GM12878 (cell line): ENCODE measurements around the gene MAGI2. TPM values are rescaled to one million over a fixed set of nuclear protein-coding genes. Genes with fewer than 3 reads are reported as not detected.

Experiments used
- ATAC-seq: fragments of 200-7000 bp; cut with Tn5 transposase; 3 replicates; pipeline ENCODE4 v1.9.1; 2020; ENCODE audit warnings: mild to moderate bottlenecking, moderate library complexity
- BruUV-seq: library from RNA; stranded (reverse); fragments of 400-500 nt; replicated peaks from 2 replicates; lab custom pipeline; 2021; lab: Mats Ljungman, UMichigan
- CTCF ChIA-PET: fragments of 300-600 bp; sonication (Branson Sonifier 250); formaldehyde crosslinking; extraction: SDS; loops from one replicate; lab custom pipeline; 2021; ENCODE audit warnings: inconsistent platforms; lab: Yijun Ruan, JAX
- POLR2A ChIA-PET: fragments of 350-600 bp; formaldehyde crosslinking; extraction: SDS; loops from one replicate; lab custom pipeline; 2021; ENCODE audit warnings: inconsistent platforms; lab: Charles Lee
- RAD21 ChIA-PET: fragments of 300-600 bp; sonication (Branson Sonifier 250); formaldehyde crosslinking; loops from one replicate; lab custom pipeline; 2023; ENCODE audit warnings: antibody characterized with exemption; ENCODE audit not compliant: unreplicated experiment; lab: Charles Lee
- SMC1A ChIA-PET: fragments of 300-600 bp; sonication (Branson Sonifier 250); formaldehyde crosslinking; loops from one replicate; lab custom pipeline; 2023; ENCODE audit not compliant: unreplicated experiment, uncharacterized antibody; lab: Charles Lee
- DNase-seq: peaks from one replicate; pipeline ENCODE4 v3.0.0-alpha.2; 2011; ENCODE audit warnings: low read depth, low spot score
- FAIRE-seq: peaks from 3 replicates; lab custom pipeline; 2011; peaks lifted over from hg19 to GRCh38; lab: Jason Lieb, UNC
- H2AFZ ChIP-seq: 2 replicates; pipeline ENCODE4 v1.6.0; 2011; ENCODE audit warnings: low read depth, low read length, control low read depth; ENCODE audit not compliant: control insufficient read depth
- H3K27ac ChIP-seq: 2 replicates; pipeline ENCODE4 v1.5.1; 2011; ENCODE audit warnings: control low read depth; ENCODE audit not compliant: control insufficient read depth, insufficient read depth
- H3K27me3 ChIP-seq, 2 experiments: replicated peaks in 1 of 2; 2 replicates each; pipeline versions ENCODE4 v1.6.0 to v1.6.1; 2011; ENCODE audit warnings: low read length in 1 of 2; ENCODE audit not compliant: control insufficient read depth in 2 of 2, insufficient read depth in 2 of 2
- H3K36me3 ChIP-seq, 2 experiments: 2 replicates each; pipeline ENCODE4 v1.5.1; 2011; ENCODE audit warnings: low read length in 1 of 2; ENCODE audit not compliant: control insufficient read depth in 2 of 2, insufficient read depth in 2 of 2
- H3K4me1 ChIP-seq: 2 replicates; pipeline ENCODE4 v1.6.1; 2011; ENCODE audit warnings: mild to moderate bottlenecking, low read length, moderate library complexity, mixed read lengths; ENCODE audit not compliant: control insufficient read depth, insufficient read depth
- H3K4me2 ChIP-seq: 2 replicates; pipeline ENCODE4 v1.6.0; 2011; ENCODE audit warnings: control low read depth; ENCODE audit not compliant: control insufficient read depth, insufficient read depth
- H3K4me3 ChIP-seq: fragments of 200-600 bp; sonication (generic); 2 replicates; pipeline ENCODE4 v1.5.1; 2016
- H3K79me2 ChIP-seq: 2 replicates; pipeline ENCODE4 v1.6.0; 2011; ENCODE audit warnings: low read length; ENCODE audit not compliant: control insufficient read depth, insufficient read depth
- H3K9ac ChIP-seq: 2 replicates; pipeline ENCODE4 v1.8.0; 2011; ENCODE audit warnings: low read length, control low read depth, mixed read lengths; ENCODE audit not compliant: control insufficient read depth, insufficient read depth
- H3K9me3 ChIP-seq: replicated peaks from 3 replicates; pipeline ENCODE4 v1.5.1; 2011; ENCODE audit warnings: mild to moderate bottlenecking, low read length; ENCODE audit not compliant: control insufficient read depth, insufficient read depth
- H4K20me1 ChIP-seq: 2 replicates; pipeline ENCODE4 v1.6.0; 2011; ENCODE audit not compliant: control insufficient read depth, insufficient read depth
- ATF2 ChIP-seq: IDR thresholded peaks from 2 replicates; pipeline ENCODE4 v1.6.1; 2012; ENCODE audit warnings: low read length, inconsistent platforms
- BHLHE40 ChIP-seq, 2 experiments: fragments of 450-650 bp in 1 of 2; IDR thresholded peaks; 2 replicates each; pipeline ENCODE4 v1.6.1; 2011 to 2017; ENCODE audit warnings: low read depth in 2 of 2, borderline replicate concordance in 1 of 2, improper control_type of control experiment in 1 of 2, low read length in 1 of 2, mild to moderate bottlenecking in 1 of 2
- CBX5 ChIP-seq: sonication (generic); IDR thresholded peaks from 2 replicates; pipeline ENCODE4 v1.6.1; 2016; ENCODE audit warnings: low read depth, moderate library complexity, mild to moderate bottlenecking, inconsistent platforms
- CEBPB ChIP-seq, 2 experiments: fragments of 150-350 bp in 1 of 2; IDR thresholded peaks; 2 replicates each; pipeline ENCODE4 v1.6.1; 2012 to 2014; ENCODE audit warnings: low read depth in 2 of 2, low read length in 2 of 2, borderline replicate concordance in 1 of 2, inconsistent platforms in 1 of 2
- EGR1 ChIP-seq, 2 experiments: IDR thresholded peaks; 1 replicate in 1 of 2; 2 replicates in 1 of 2; pipeline ENCODE4 v1.6.1; 2011 to 2012; ENCODE audit warnings: low read depth in 2 of 2, low read length in 2 of 2, borderline replicate concordance in 1 of 2, mild to moderate bottlenecking in 1 of 2, moderate library complexity in 1 of 2
- KDM1A ChIP-seq: fragments of 200-600 bp; sonication (generic); IDR thresholded peaks from 2 replicates; pipeline ENCODE4 v1.6.1; 2016; ENCODE audit warnings: borderline replicate concordance
- MEF2A ChIP-seq: IDR thresholded peaks from 2 replicates; pipeline ENCODE4 v1.6.1; 2011; ENCODE audit warnings: low read depth, mild to moderate bottlenecking, low read length, moderate library complexity; ENCODE audit not compliant: insufficient read depth
- MTA2 ChIP-seq: fragments of 450-650 bp; IDR thresholded peaks from 2 replicates; pipeline ENCODE4 v1.6.1; 2016; ENCODE audit warnings: low read depth, mild to moderate bottlenecking, moderate library complexity
- MYB ChIP-seq: fragments of 150-350 bp; IDR thresholded peaks from 2 replicates; pipeline ENCODE4 v1.6.1; 2014; ENCODE audit warnings: mild to moderate bottlenecking, low read depth, low read length, borderline replicate concordance
- NR2F1 ChIP-seq: fragments of 450-650 bp; conservative IDR thresholded peaks from 2 replicates; pipeline ENCODE4 v1.6.1; 2017; ENCODE audit warnings: mild to moderate bottlenecking
- SMAD1 ChIP-seq: fragments of 450-650 bp; IDR thresholded peaks from 2 replicates; pipeline ENCODE4 v1.6.1; 2018; ENCODE audit warnings: mild to moderate bottlenecking, low read depth; ENCODE audit not compliant: partially characterized antibody
- SMC3 ChIP-seq: IDR thresholded peaks from 2 replicates; pipeline ENCODE4 v1.6.1; 2011; ENCODE audit warnings: low read length, improper control_type of control experiment, borderline replicate concordance
- SRF ChIP-seq, 2 experiments: IDR thresholded peaks; 2 replicates each; pipeline ENCODE4 v1.6.1; 2011; ENCODE audit warnings: low read depth in 2 of 2, low read length in 2 of 2, mild to moderate bottlenecking in 1 of 2, moderate library complexity in 1 of 2
- ZNF274 ChIP-seq: IDR thresholded peaks from one replicate; pipeline ENCODE4 v1.8.0; 2011; ENCODE audit not compliant: insufficient read length, insufficient read depth
- in situ Hi-C: fragments of 300-500 bp; cut with MboI; formaldehyde crosslinking; loops from 9 replicates; pipeline ENCODE4 v1.14.3; 2018; ENCODE audit warnings: mixed read lengths
- intact Hi-C: fragments of 100-400 bp; cut with micrococcal nuclease; formaldehyde crosslinking; loops from one replicate; pipeline ENCODE4 v1.14.2; 2022; ENCODE audit not compliant: unreplicated experiment
- polyA plus RNA-seq, 11 experiments: library from polyadenylated mRNA; depleted of rRNA in 4 of 11; unstranded in 6 of 11; stranded (reverse) in 5 of 11; fragments of >200 nt; fragmentation: Nextera tagmentation in 4 of 11; fragmentation: Illumina TruSeq in 1 of 11; extraction: Ambion mirVana in 4 of 11; extraction: Trizol in 1 of 11; gene quantifications; 1 replicate in 1 of 11; 2 replicates in 10 of 11; pipeline versions ENCODE4 v1.2.1 to v1.2.3, GENCODE V29; 2011 to 2016; ENCODE audit warnings: inconsistent platforms in 2 of 11, missing spikeins in 2 of 11, low read depth in 1 of 11
- total RNA-seq, 4 experiments: library from RNA; depleted of rRNA in 3 of 4; stranded (reverse); fragments of >200 nt in 3 of 4; fragmentation: Illumina TruSeq in 1 of 4; extraction: Trizol in 1 of 4; gene quantifications; 2 replicates each; pipeline versions ENCODE4 v1.2.1 to v1.2.3, GENCODE V29; 2013 to 2021

The MAGI2 gene
- total and polyA plus RNA-seq, 10 of the 15 experiments (the other 5 are each of a cell fraction or from before 2014, with no cell fraction given), result 0.01 to 0.31 (median 0.05) TPM; not detected in 2

GRCh38 chr7:78638364-78638763 is 815.1 kb downstream of the MAGI2 start:
- ChIA-PET POLR2A (no interaction called here), RAD21 (no interaction called here), CTCF (no interaction called here), SMC1A (interaction anchor here (1.0 kb wide), 1 partner anchor 16 kb away, joined by 3 read pairs; no protein-coding TSS in a partner anchor)
- no peak for TF ChIP-seq ATF2
- no peak for TF ChIP-seq SRF (IDR thresholded peaks at IDR 0.05; ENCODE audit: low read depth in 2 of 2, low read length in 2 of 2)
- TF ChIP-seq SMC3, result no peak
- no peak for TF ChIP-seq EGR1 (IDR thresholded peaks at IDR 0.05; ENCODE audit: borderline replicate concordance in 1 of 2, low read depth in 2 of 2, low read length in 2 of 2)
- no peak for TF ChIP-seq MYB
- no peak for TF ChIP-seq MTA2
- TF ChIP-seq SMAD1, result no peak
- no peak for TF ChIP-seq CEBPB (IDR thresholded peaks at IDR 0.05; ENCODE audit: borderline replicate concordance in 1 of 2, low read depth in 2 of 2, low read length in 2 of 2)
- TF ChIP-seq KDM1A, result no peak
- no peak for TF ChIP-seq ZNF274
- no peak for TF ChIP-seq BHLHE40 (IDR thresholded peaks at IDR 0.05; ENCODE audit: borderline replicate concordance in 1 of 2, low read depth in 2 of 2, low read length in 1 of 2)
- TF ChIP-seq CBX5, result no peak
- no peak for TF ChIP-seq NR2F1
- TF ChIP-seq MEF2A, result no peak
- no peak overlapping the region for H3K4me2 ChIP-seq
- FAIRE-seq (no peak), DNase-seq (no peak), ATAC-seq (no peak)
- intact Hi-C loops (no loop called here), in situ Hi-C loops (no loop called here)
- no peaks in the 10 kb centered on the region for H3K36me3 ChIP-seq
- BruUV-seq, result no TSS peak
- H2AFZ ChIP-seq, result no peak overlapping the region
- H3K9ac ChIP-seq, result no peak overlapping the region
- no peaks in the 10 kb centered on the region for H3K9me3 ChIP-seq
- no peaks in the 10 kb centered on the region for H3K27me3 ChIP-seq
- H3K4me3 ChIP-seq, result no peak overlapping the region
- H4K20me1 ChIP-seq, result no peaks in the 10 kb centered on the region
- no peak overlapping the region for H3K27ac ChIP-seq
- H3K4me1 ChIP-seq, result no peaks in the 10 kb centered on the region
- H3K79me2 ChIP-seq, result no peaks in the 10 kb centered on the region
